ENCODE data around the gene PIEZO1. TPM values are rescaled to one million over a fixed set of nuclear protein-coding genes. Genes with fewer than 3 reads are reported as not detected.

Gene PIEZO1
- total and polyA plus RNA-seq, 9 of the 15 experiments (the other 6 are each of a cell fraction or from before 2014, with no cell fraction given): 3.6 to 432 (median 131) TPM

DNA sequence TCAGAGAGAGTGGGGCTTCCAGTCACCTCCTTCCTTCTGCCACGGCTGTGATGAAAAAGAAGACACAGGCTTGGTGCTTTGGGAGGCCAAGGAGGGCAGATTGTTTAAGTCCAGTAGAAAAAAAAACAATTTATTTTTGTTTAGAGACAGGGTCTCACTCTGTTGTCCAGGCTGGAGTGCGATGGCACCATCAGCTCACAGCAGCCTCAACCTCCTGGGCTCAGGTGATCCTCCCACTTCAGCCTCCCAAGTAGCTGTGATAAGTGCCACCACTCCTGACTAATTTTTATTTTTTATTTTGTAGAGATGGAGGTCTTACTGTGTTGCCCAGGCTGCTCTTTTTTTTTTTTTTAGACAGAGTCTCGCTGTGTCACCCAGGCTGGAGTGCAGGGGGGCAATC is 119.5 kb downstream of the PIEZO1 start:
- intact Hi-C loops (cut with micrococcal nuclease) (no loop called here), in situ Hi-C loops (cut with MboI) (no loop called here)
- Histone ChIP-seq H3K9me3 (replicated peaks; ENCODE audit: control insufficient read depth, insufficient read depth, low read depth, low read length) (no peaks in the 10 kb centered on the region), H3K9me1 (ENCODE audit: control insufficient read depth, insufficient read depth, low read length) (no peaks in the 10 kb centered on the region), H4K20me1 (replicated peaks; ENCODE audit: control insufficient read depth, insufficient read depth, low read length) (no peaks in the 10 kb centered on the region), H3K27me3 (ENCODE audit: control insufficient read depth in 2 of 2, insufficient read depth in 2 of 2, low read length in 2 of 2) (no peaks in the 10 kb centered on the region), H3K9ac (ENCODE audit: insufficient read depth in 1 of 2, low read depth in 2 of 2, low read length in 2 of 2) (no peak overlapping the region), H3K79me2 (ENCODE audit: control insufficient read depth, insufficient read depth, low read length) (peaks cover 45% of the 10 kb centered on the region), H3K4me1 (replicated peaks in 1 of 2; ENCODE audit: control insufficient read depth in 2 of 2, insufficient read depth in 2 of 2, low read length in 2 of 2) (peaks cover 9 to 50% of the 10 kb centered on the region in 2 experiments), H3K27ac (ENCODE audit: extremely low read depth, low read depth, low read length) (no peak overlapping the region), H3K4me3 (no peak overlapping the region), H3K4me2 (ENCODE audit: insufficient read depth, low read length) (no peak overlapping the region), H3K36me3 (ENCODE audit: control insufficient read depth, insufficient read depth, low read length) (peaks cover 17% of the 10 kb centered on the region; the same call in 2 of the 3 replicates), H2AFZ (ENCODE audit: low read depth, low read length) (no peak overlapping the region)
- ChIA-PET CTCF (ENCODE audit: low intra/inter-chr PET ratio) (interaction anchor here (0.7 kb wide), 1 partner anchor 37 kb away, joined by 3 read pairs; no protein-coding TSS in a partner anchor), POLR2A (interaction anchor here (0.6 to 1.2 kb wide), 4 partner anchors 22 to 1283 kb away, joined by 3 to 6 read pairs (median 4); no protein-coding TSS in a partner anchor)
- no peak for FAIRE-seq
- DNase-seq (ENCODE audit: extremely low read depth in 1 of 4, low spot score in 3 of 4): no peak
- no TSS peak for BruUV-seq (replicated peaks)
- 100% methylated on average over 2 of the region's 3 CpGs for WGBS (ENCODE audit: insufficient coverage, low coverage, missing lambda C conversion rate)
- TF ChIP-seq ZNF121 (CRISPR knock-in tag; conservative IDR thresholded peaks at IDR 0.05) (peak; percentile 68), ZNF184 (CRISPR knock-in tag; IDR thresholded peaks at IDR 0.05) (no peak)
- no peak for ATAC-seq

Small RNA genes within 50 kb of the gene (microRNA-seq; reads per million reads assigned to microRNA genes)
- 0.36 reads per million for gene MIR4722 (ENCODE audit: borderline microRNAs expressed)

Other genes starting within 250 kb of the PIEZO1 start
Only the 7 nearest of the 13 such genes appear.
- gene RNF166, start 78.8 kb downstream of the PIEZO1 start, total RNA-seq (2014; rRNA removed): 46.9 and 61.6 TPM in 2 replicates
- gene RNF166, start 78.8 kb downstream of the PIEZO1 start, total RNA-seq (2014; rRNA removed; fragmentation: Illumina TruSeq; extraction: Trizol): 6.1 and 7.3 TPM in 2 replicates
- 19.5 and 22.3 TPM in 2 replicates for gene RNF166, start 78.8 kb downstream of the PIEZO1 start, total RNA-seq (2015; rRNA removed; fragmentation: Illumina TruSeq; extraction: Trizol)
- 60.3 and 61.2 TPM in 2 replicates for gene RNF166, start 78.8 kb downstream of the PIEZO1 start, total RNA-seq (2021)
- gene RNF166, start 78.8 kb downstream of the PIEZO1 start, polyA plus RNA-seq (2011; rRNA removed): 26.5 and 37.4 TPM in 2 replicates
- gene RNF166, start 78.8 kb downstream of the PIEZO1 start, polyA plus RNA-seq (2014; fragmentation: Illumina TruSeq; extraction: Trizol): 12.7 and 27.9 TPM in 2 replicates
- under 1 TPM; 0.56 to 0.96 TPM for gene RNF166, start 78.8 kb downstream of the PIEZO1 start, polyA plus RNA-seq (2014; fragmentation: Nextera tagmentation; extraction: Ambion mirVana)
- gene RNF166, start 78.8 kb downstream of the PIEZO1 start, polyA plus RNA-seq (2014; rRNA removed): 59.4 and 65.6 TPM in 2 replicates
- gene CTU2, start 78.7 kb downstream of the PIEZO1 start, total RNA-seq (2014; rRNA removed): 55.4 and 68.9 TPM in 2 replicates
- 7.2 and 11.9 TPM in 2 replicates for gene CTU2, start 78.7 kb downstream of the PIEZO1 start, total RNA-seq (2014; rRNA removed; fragmentation: Illumina TruSeq; extraction: Trizol)
- gene CTU2, start 78.7 kb downstream of the PIEZO1 start, total RNA-seq (2015; rRNA removed; fragmentation: Illumina TruSeq; extraction: Trizol): 41.1 and 49.2 TPM in 2 replicates
- 105 and 106 TPM in 2 replicates for gene CTU2, start 78.7 kb downstream of the PIEZO1 start, total RNA-seq (2021)
- 23.2 and 30.1 TPM in 2 replicates for gene CTU2, start 78.7 kb downstream of the PIEZO1 start, polyA plus RNA-seq (2011; rRNA removed)
- 17.7 and 46.9 TPM in 2 replicates for gene CTU2, start 78.7 kb downstream of the PIEZO1 start, polyA plus RNA-seq (2014; fragmentation: Illumina TruSeq; extraction: Trizol)
- 1 to 10 TPM; 1.3 to 3.0 TPM for gene CTU2, start 78.7 kb downstream of the PIEZO1 start, polyA plus RNA-seq (2014; fragmentation: Nextera tagmentation; extraction: Ambion mirVana)
- gene CTU2, start 78.7 kb downstream of the PIEZO1 start, polyA plus RNA-seq (2014; rRNA removed): 63.4 and 76.6 TPM in 2 replicates
- 114 and 119 TPM in 2 replicates for gene CDT1, start 18.6 kb upstream of the PIEZO1 start, total RNA-seq (2014; rRNA removed)
- 3.4 and 4.4 TPM in 2 replicates for gene CDT1, start 18.6 kb upstream of the PIEZO1 start, total RNA-seq (2014; rRNA removed; fragmentation: Illumina TruSeq; extraction: Trizol)
- 14.4 and 17.9 TPM in 2 replicates for gene CDT1, start 18.6 kb upstream of the PIEZO1 start, total RNA-seq (2015; rRNA removed; fragmentation: Illumina TruSeq; extraction: Trizol)
- gene CDT1, start 18.6 kb upstream of the PIEZO1 start, total RNA-seq (2021): 173 and 178 TPM in 2 replicates
- gene CDT1, start 18.6 kb upstream of the PIEZO1 start, polyA plus RNA-seq (2011; rRNA removed): 14.2 and 29.4 TPM in 2 replicates
- gene CDT1, start 18.6 kb upstream of the PIEZO1 start, polyA plus RNA-seq (2014; fragmentation: Illumina TruSeq; extraction: Trizol): 9.3 and 47.1 TPM in 2 replicates
- gene CDT1, start 18.6 kb upstream of the PIEZO1 start, polyA plus RNA-seq (2014; fragmentation: Nextera tagmentation; extraction: Ambion mirVana): 1 to 10 TPM in 1 of 2 experiments, under 1 TPM in 1; 0.92 to 1.6 TPM
- gene CDT1, start 18.6 kb upstream of the PIEZO1 start, polyA plus RNA-seq (2014; rRNA removed): 53.6 and 65.8 TPM in 2 replicates
- gene APRT, start 26.7 kb upstream of the PIEZO1 start, total RNA-seq (2014; rRNA removed): 409 and 555 TPM in 2 replicates
- gene APRT, start 26.7 kb upstream of the PIEZO1 start, total RNA-seq (2014; rRNA removed; fragmentation: Illumina TruSeq; extraction: Trizol): 86.2 and 129 TPM in 2 replicates
- gene APRT, start 26.7 kb upstream of the PIEZO1 start, total RNA-seq (2015; rRNA removed; fragmentation: Illumina TruSeq; extraction: Trizol): 213 and 224 TPM in 2 replicates
- 340 and 359 TPM in 2 replicates for gene APRT, start 26.7 kb upstream of the PIEZO1 start, total RNA-seq (2021)
- gene APRT, start 26.7 kb upstream of the PIEZO1 start, polyA plus RNA-seq (2011; rRNA removed): 146 and 234 TPM in 2 replicates
- gene APRT, start 26.7 kb upstream of the PIEZO1 start, polyA plus RNA-seq (2014; fragmentation: Illumina TruSeq; extraction: Trizol): 94.4 and 200 TPM in 2 replicates
- gene APRT, start 26.7 kb upstream of the PIEZO1 start, polyA plus RNA-seq (2014; fragmentation: Nextera tagmentation; extraction: Ambion mirVana): 100 to 1,000 TPM in 1 of 2 experiments, 10 to 100 TPM in 1; 41.7 to 116 TPM
- gene APRT, start 26.7 kb upstream of the PIEZO1 start, polyA plus RNA-seq (2014; rRNA removed): 354 and 422 TPM in 2 replicates
- 3.4 and 5.4 TPM in 2 replicates for gene GALNS, start 71.7 kb upstream of the PIEZO1 start, total RNA-seq (2014; rRNA removed)
- gene GALNS, start 71.7 kb upstream of the PIEZO1 start, total RNA-seq (2014; rRNA removed; fragmentation: Illumina TruSeq; extraction: Trizol): 2.4 and 4.1 TPM in 2 replicates
- gene GALNS, start 71.7 kb upstream of the PIEZO1 start, total RNA-seq (2015; rRNA removed; fragmentation: Illumina TruSeq; extraction: Trizol): 5.6 and 5.9 TPM in 2 replicates
- 12.3 and 13.2 TPM in 2 replicates for gene GALNS, start 71.7 kb upstream of the PIEZO1 start, total RNA-seq (2021)
- gene GALNS, start 71.7 kb upstream of the PIEZO1 start, polyA plus RNA-seq (2011; rRNA removed): 3.9 and 4.3 TPM in 2 replicates
- 6.0 and 7.0 TPM in 2 replicates for gene GALNS, start 71.7 kb upstream of the PIEZO1 start, polyA plus RNA-seq (2014; fragmentation: Illumina TruSeq; extraction: Trizol)
- gene GALNS, start 71.7 kb upstream of the PIEZO1 start, polyA plus RNA-seq (2014; fragmentation: Nextera tagmentation; extraction: Ambion mirVana): under 1 TPM; 0.38 to 0.63 TPM
- gene GALNS, start 71.7 kb upstream of the PIEZO1 start, polyA plus RNA-seq (2014; rRNA removed): 6.7 and 8.6 TPM in 2 replicates
- 60.4 and 77.5 TPM in 2 replicates for gene TRAPPC2L, start 71.9 kb upstream of the PIEZO1 start, total RNA-seq (2014; rRNA removed)
- gene TRAPPC2L, start 71.9 kb upstream of the PIEZO1 start, total RNA-seq (2014; rRNA removed; fragmentation: Illumina TruSeq; extraction: Trizol): 92.6 and 126 TPM in 2 replicates
- 61.1 and 69.1 TPM in 2 replicates for gene TRAPPC2L, start 71.9 kb upstream of the PIEZO1 start, total RNA-seq (2015; rRNA removed; fragmentation: Illumina TruSeq; extraction: Trizol)
- 89.1 and 92.6 TPM in 2 replicates for gene TRAPPC2L, start 71.9 kb upstream of the PIEZO1 start, total RNA-seq (2021)
- gene TRAPPC2L, start 71.9 kb upstream of the PIEZO1 start, polyA plus RNA-seq (2011; rRNA removed): 124 and 163 TPM in 2 replicates
- gene TRAPPC2L, start 71.9 kb upstream of the PIEZO1 start, polyA plus RNA-seq (2014; fragmentation: Illumina TruSeq; extraction: Trizol): 97.5 and 104 TPM in 2 replicates
- gene TRAPPC2L, start 71.9 kb upstream of the PIEZO1 start, polyA plus RNA-seq (2014; fragmentation: Nextera tagmentation; extraction: Ambion mirVana): 100 to 1,000 TPM; 345 to 398 TPM
- 92.4 and 99.1 TPM in 2 replicates for gene TRAPPC2L, start 71.9 kb upstream of the PIEZO1 start, polyA plus RNA-seq (2014; rRNA removed)
- 0.32 TPM in 1 of 2 replicates, not detected in the other for gene PABPN1L, start 81.4 kb upstream of the PIEZO1 start, total RNA-seq (2014; rRNA removed)
- gene PABPN1L, start 81.4 kb upstream of the PIEZO1 start, total RNA-seq (2014; rRNA removed; fragmentation: Illumina TruSeq; extraction: Trizol): not detected in 2 replicates
- gene PABPN1L, start 81.4 kb upstream of the PIEZO1 start, total RNA-seq (2015; rRNA removed; fragmentation: Illumina TruSeq; extraction: Trizol): 0.19 TPM in 1 of 2 replicates, not detected in the other
- gene PABPN1L, start 81.4 kb upstream of the PIEZO1 start, total RNA-seq (2021): 0.29 TPM in 1 of 2 replicates, not detected in the other
- gene PABPN1L, start 81.4 kb upstream of the PIEZO1 start, polyA plus RNA-seq (2011; rRNA removed): not detected in 2 replicates
- gene PABPN1L, start 81.4 kb upstream of the PIEZO1 start, polyA plus RNA-seq (2014; fragmentation: Illumina TruSeq; extraction: Trizol): not detected in 2 replicates
- not detected for gene PABPN1L, start 81.4 kb upstream of the PIEZO1 start, polyA plus RNA-seq (2014; fragmentation: Nextera tagmentation; extraction: Ambion mirVana)
- gene PABPN1L, start 81.4 kb upstream of the PIEZO1 start, polyA plus RNA-seq (2014; rRNA removed): 0.11 TPM in 1 of 2 replicates, not detected in the other